WTC11 (cell line): ENCODE results near the gene ERF. TPM values are rescaled to one million over a fixed set of nuclear protein-coding genes. Genes with fewer than 3 reads are reported as not detected.

Experiments
- ATAC-seq: fragments of 200-7000 bp; cut with Tn5 transposase; 2 replicates; pipeline ENCODE4 v1.10.0; 2021; ENCODE audit warnings: mild to moderate bottlenecking, moderate library complexity
- CTCF ChIA-PET: fragments of 300-600 bp; sonication (Branson Sonifier 250); formaldehyde crosslinking; loops from one replicate; lab custom pipeline; 2021; ENCODE audit warnings: antibody characterized with exemption; lab: Charles Lee
- POLR2A ChIA-PET: fragments of 350-600 bp; sonication (Branson Sonifier 250); formaldehyde crosslinking; loops from one replicate; lab custom pipeline; 2021; ENCODE audit warnings: antibody characterized with exemption; lab: Charles Lee
- DNase-seq: peaks from one replicate; pipeline ENCODE4 v3.0.0; 2021; ENCODE audit warnings: low spot score
- H3K27ac Mint-ChIP-seq: 2 replicates; pipeline ENCODE4 v1.8.0; 2021; ENCODE audit warnings: mixed read lengths
- H3K27me3 Mint-ChIP-seq: 2 replicates; pipeline ENCODE4 v1.8.0; 2021; ENCODE audit warnings: low read depth, mild to moderate bottlenecking, moderate library complexity, mixed read lengths
- H3K36me3 Mint-ChIP-seq: 2 replicates; pipeline ENCODE4 v1.8.0; 2021; ENCODE audit warnings: mixed read lengths
- H3K4me1 Mint-ChIP-seq: 2 replicates; pipeline ENCODE4 v1.8.0; 2022; ENCODE audit warnings: mixed read lengths
- H3K4me3 Mint-ChIP-seq: 2 replicates; pipeline ENCODE4 v1.8.0; 2021; ENCODE audit warnings: mild to moderate bottlenecking, moderate library complexity, mixed read lengths
- H3K9me3 Mint-ChIP-seq: 2 replicates; pipeline ENCODE4 v1.8.0; 2021; ENCODE audit warnings: mixed read lengths
- ATF2 ChIP-seq: sonication (generic); formaldehyde crosslinking; IDR thresholded peaks from 2 replicates; pipeline ENCODE4 v1.8.1; 2022; ENCODE audit warnings: low read depth, missing genetic modification reagents, borderline replicate concordance
- ATF6 ChIP-seq: sonication (generic); formaldehyde crosslinking; IDR thresholded peaks from 2 replicates; pipeline ENCODE4 v1.8.1; 2023; ENCODE audit warnings: mild to moderate bottlenecking, missing genetic modification reagents
- E2F1 ChIP-seq: sonication (generic); formaldehyde crosslinking; IDR thresholded peaks from 2 replicates; pipeline ENCODE4 v1.8.0; 2022; ENCODE audit warnings: mild to moderate bottlenecking, missing genetic modification reagents
- EMX1 ChIP-seq: fragments of 250-450 bp; sonication (Bioruptor Pico); IDR thresholded peaks from 2 replicates; pipeline ENCODE4 v1.8.0; 2021; ENCODE audit warnings: mild to moderate bottlenecking
- FOXP1 ChIP-seq: sonication (generic); formaldehyde crosslinking; IDR thresholded peaks from 2 replicates; pipeline ENCODE4 v1.8.0; 2022; ENCODE audit warnings: missing genetic modification reagents, mild to moderate bottlenecking, moderate library complexity, borderline replicate concordance
- MLX ChIP-seq: sonication (generic); formaldehyde crosslinking; IDR thresholded peaks from 2 replicates; pipeline ENCODE4 v1.8.1; 2023; ENCODE audit warnings: mild to moderate bottlenecking, missing genetic modification reagents, moderate library complexity
- NFYB ChIP-seq: sonication (generic); formaldehyde crosslinking; conservative IDR thresholded peaks from 2 replicates; pipeline ENCODE4 v1.8.0; 2022; ENCODE audit warnings: low read depth, missing genetic modification reagents
- PRRX2 ChIP-seq: fragments of 250-450 bp; sonication (Bioruptor Pico); IDR thresholded peaks from 2 replicates; pipeline ENCODE4 v1.8.0; 2021; ENCODE audit warnings: mild to moderate bottlenecking
- TP53 ChIP-seq: sonication (generic); formaldehyde crosslinking; IDR thresholded peaks from 2 replicates; pipeline ENCODE4 v1.8.1; 2023; ENCODE audit warnings: mild to moderate bottlenecking, missing genetic modification reagents
- ZNF416 ChIP-seq: fragments of 250-450 bp; sonication (Bioruptor Pico); IDR thresholded peaks from 2 replicates; pipeline ENCODE4 v1.9.0; 2021; ENCODE audit warnings: mild to moderate bottlenecking, inconsistent platforms
- total RNA-seq: library from RNA; stranded (reverse); gene quantifications from 3 replicates; pipeline ENCODE4 v1.2.3, GENCODE V29; 2021
- TF ChIP-seq, protein P1 (sequence below): sonication (generic); formaldehyde crosslinking; IDR thresholded peaks from 2 replicates; pipeline ENCODE4 v1.8.1; 2023; ENCODE audit warnings: mild to moderate bottlenecking, missing genetic modification reagents, borderline replicate concordance
- TF ChIP-seq, protein P2 (sequence below): sonication (generic); formaldehyde crosslinking; IDR thresholded peaks from 2 replicates; pipeline ENCODE4 v1.8.1; 2023; ENCODE audit warnings: mild to moderate bottlenecking, moderate library complexity, missing genetic modification reagents
- TF ChIP-seq, protein P3 (sequence below): sonication (generic); formaldehyde crosslinking; IDR thresholded peaks from 2 replicates; pipeline ENCODE4 v1.8.1; 2022; ENCODE audit warnings: mild to moderate bottlenecking, missing genetic modification reagents, moderate library complexity, borderline replicate concordance

The ERF gene
- total RNA-seq, 1 experiment from 2014 or later = 65.9 TPM

DNA sequence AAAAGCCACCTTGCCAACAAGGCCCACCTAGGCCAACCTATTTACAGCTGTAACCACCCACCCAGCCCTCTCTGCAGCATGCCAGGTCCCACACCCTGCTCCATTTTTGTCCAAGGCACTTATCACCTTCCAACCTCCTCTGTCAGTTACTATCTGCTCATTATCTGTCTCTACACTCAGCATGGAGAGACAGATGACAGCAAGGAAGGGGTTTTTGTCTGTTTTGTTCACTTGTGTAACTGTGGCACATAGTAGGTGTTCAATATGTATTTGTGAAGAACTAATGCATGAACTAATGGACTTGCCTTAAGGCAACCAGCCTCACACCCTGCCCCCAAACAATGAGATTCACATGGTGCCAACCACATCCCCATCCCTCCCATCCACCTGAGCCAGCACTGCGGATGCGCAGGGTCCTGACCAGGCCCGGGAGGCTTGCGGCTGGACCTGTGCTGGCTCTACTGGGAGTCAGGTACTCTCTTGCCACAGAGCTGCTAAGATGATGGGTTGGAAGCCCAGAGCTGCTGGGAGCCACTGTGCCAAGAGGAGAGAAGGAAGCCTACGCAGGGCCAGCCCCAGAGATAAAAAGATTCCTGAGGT is 54.7 kb downstream of the ERF start (continued):
- TF ChIP-seq ATF2 (CRISPR knock-in tag) = no peak
- TF ChIP-seq ZNF416 (CRISPR knock-in tag) = no peak
- TF ChIP-seq, protein P1, sequence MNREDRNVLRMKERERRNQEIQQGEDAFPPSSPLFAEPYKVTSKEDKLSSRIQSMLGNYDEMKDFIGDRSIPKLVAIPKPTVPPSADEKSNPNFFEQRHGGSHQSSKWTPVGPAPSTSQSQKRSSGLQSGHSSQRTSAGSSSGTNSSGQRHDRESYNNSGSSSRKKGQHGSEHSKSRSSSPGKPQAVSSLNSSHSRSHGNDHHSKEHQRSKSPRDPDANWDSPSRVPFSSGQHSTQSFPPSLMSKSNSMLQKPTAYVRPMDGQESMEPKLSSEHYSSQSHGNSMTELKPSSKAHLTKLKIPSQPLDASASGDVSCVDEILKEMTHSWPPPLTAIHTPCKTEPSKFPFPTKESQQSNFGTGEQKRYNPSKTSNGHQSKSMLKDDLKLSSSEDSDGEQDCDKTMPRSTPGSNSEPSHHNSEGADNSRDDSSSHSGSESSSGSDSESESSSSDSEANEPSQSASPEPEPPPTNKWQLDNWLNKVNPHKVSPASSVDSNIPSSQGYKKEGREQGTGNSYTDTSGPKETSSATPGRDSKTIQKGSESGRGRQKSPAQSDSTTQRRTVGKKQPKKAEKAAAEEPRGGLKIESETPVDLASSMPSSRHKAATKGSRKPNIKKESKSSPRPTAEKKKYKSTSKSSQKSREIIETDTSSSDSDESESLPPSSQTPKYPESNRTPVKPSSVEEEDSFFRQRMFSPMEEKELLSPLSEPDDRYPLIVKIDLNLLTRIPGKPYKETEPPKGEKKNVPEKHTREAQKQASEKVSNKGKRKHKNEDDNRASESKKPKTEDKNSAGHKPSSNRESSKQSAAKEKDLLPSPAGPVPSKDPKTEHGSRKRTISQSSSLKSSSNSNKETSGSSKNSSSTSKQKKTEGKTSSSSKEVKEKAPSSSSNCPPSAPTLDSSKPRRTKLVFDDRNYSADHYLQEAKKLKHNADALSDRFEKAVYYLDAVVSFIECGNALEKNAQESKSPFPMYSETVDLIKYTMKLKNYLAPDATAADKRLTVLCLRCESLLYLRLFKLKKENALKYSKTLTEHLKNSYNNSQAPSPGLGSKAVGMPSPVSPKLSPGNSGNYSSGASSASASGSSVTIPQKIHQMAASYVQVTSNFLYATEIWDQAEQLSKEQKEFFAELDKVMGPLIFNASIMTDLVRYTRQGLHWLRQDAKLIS = no peak
- TF ChIP-seq EMX1 (CRISPR knock-in tag) = no peak

DNA sequence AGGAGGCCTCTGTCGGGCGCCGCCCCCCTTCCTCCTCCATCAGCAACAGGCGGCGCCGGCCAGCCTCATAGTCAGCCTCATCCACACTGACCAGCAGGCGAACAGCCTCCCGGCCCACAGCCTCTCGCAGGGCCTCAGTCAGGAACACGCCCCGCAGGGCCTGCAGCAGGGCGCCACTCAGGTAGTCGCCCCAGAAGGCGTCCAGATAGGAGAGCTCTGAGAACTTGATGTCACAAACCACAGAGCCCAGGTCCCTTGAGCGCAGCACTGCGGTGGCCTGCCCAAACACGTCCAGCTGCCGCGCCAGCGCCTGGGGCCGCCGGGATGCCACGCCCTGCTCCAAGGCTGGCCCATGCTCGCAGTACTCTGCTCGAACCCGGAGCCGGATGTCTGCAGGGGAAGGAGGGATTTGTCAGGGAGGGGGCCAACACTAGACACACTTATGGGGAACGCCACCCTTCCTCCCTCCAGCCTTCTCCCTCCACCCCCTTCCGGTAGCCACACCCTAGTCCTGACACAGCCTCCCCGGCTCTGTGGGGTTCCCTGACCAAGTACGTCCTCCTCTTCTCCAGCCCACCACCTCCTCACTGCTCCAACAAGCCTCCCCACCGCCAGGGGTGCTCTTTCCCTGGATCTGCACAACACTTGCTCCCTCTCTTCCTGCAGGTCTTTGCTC is 55.4 kb downstream of the ERF start:
- ChIA-PET CTCF (interaction anchor here (1.1 to 1.5 kb wide), 3 partner anchors 43 to 91 kb away, joined by 4 to 6 read pairs (median 4); no protein-coding TSS in a partner anchor), POLR2A (no interaction called here)
- Mint-ChIP-seq H3K27ac (peak overlapping the region; percentile 0), H3K4me1 (peaks cover 31% of the 10 kb centered on the region), H3K4me3 (no peak overlapping the region), H3K9me3 (no peaks in the 10 kb centered on the region), H3K27me3 (peaks cover 6% of the 10 kb centered on the region; the same call in 1 of the 2 replicates), H3K36me3 (peaks cover 70% of the 10 kb centered on the region)
- TF ChIP-seq E2F1 (0 out of 2 replicates have a peak, but pooled peaks have one; percentile 55), TP53 (CRISPR knock-in tag) (no peak), FOXP1 (CRISPR knock-in tag) (0 out of 2 replicates have a peak, but pooled peaks have one; percentile 51)
- DNase-seq (peak; percentile 54), ATAC-seq (peak; percentile 32)

DNA sequence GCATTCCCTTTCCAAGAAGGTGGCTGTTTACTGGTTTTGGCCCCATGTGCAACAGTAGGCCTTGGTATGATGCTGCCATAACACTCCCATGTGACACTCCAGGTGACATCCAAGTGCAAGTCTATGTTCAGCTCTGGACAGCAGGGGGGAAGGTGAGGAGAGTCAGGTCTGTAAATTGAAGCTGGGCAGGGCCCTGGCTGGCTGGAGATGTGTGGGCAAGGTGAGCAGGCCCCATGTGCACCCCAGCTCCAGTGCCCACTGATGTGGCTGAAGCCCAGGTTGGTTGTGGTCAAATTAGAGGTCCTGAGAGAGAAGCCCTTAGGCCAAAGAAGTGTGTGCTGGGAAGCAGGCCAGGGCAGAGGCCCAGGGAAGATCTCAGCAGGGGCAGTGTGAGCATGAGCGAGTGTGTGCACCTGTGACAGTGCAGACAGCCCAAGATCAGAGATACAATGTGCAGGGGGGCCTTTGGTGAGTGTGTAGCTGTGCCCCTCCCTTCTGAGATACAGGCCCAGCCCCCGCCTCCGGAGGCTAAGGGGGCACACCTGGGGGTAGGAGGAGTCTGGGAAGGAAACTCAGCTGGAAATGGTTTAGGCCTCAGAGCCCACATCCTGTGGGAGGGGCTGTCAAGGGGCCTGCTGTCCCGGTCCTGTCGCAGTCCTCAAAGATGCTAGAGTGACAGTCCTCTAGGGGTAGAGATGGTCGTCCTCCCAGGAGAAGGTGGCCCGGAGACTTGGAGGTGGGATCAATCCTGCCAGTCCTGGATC is 56.1 kb downstream of the ERF start:
- H3K36me3 Mint-ChIP-seq = peaks cover 67% of the 10 kb centered on the region
- DNase-seq (no peak), ATAC-seq (peak; percentile 14; the same call in 1 of the 2 replicates)
- peak overlapping the region; percentile 10 for H3K27ac Mint-ChIP-seq
- peaks cover 9% of the 10 kb centered on the region for H3K27me3 Mint-ChIP-seq
- H3K4me3 Mint-ChIP-seq = no peak overlapping the region
- H3K4me1 Mint-ChIP-seq = peaks cover 31% of the 10 kb centered on the region
- peaks cover 5% of the 10 kb centered on the region for H3K9me3 Mint-ChIP-seq
- POLR2A ChIA-PET = no interaction called here
- TF ChIP-seq, protein P2, sequence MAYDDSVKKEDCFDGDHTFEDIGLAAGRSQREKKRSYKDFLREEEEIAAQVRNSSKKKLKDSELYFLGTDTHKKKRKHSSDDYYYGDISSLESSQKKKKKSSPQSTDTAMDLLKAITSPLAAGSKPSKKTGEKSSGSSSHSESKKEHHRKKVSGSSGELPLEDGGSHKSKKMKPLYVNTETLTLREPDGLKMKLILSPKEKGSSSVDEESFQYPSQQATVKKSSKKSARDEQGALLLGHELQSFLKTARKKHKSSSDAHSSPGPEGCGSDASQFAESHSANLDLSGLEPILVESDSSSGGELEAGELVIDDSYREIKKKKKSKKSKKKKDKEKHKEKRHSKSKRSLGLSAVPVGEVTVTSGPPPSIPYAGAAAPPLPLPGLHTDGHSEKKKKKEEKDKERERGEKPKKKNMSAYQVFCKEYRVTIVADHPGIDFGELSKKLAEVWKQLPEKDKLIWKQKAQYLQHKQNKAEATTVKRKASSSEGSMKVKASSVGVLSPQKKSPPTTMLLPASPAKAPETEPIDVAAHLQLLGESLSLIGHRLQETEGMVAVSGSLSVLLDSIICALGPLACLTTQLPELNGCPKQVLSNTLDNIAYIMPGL (CRISPR knock-in tag) = no peak
- TF ChIP-seq ATF6 = no peak
- TF ChIP-seq PRRX2 (CRISPR knock-in tag) = no peak
- TF ChIP-seq, protein P3, sequence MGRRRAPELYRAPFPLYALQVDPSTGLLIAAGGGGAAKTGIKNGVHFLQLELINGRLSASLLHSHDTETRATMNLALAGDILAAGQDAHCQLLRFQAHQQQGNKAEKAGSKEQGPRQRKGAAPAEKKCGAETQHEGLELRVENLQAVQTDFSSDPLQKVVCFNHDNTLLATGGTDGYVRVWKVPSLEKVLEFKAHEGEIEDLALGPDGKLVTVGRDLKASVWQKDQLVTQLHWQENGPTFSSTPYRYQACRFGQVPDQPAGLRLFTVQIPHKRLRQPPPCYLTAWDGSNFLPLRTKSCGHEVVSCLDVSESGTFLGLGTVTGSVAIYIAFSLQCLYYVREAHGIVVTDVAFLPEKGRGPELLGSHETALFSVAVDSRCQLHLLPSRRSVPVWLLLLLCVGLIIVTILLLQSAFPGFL (CRISPR knock-in tag) = no peak
- no peak for TF ChIP-seq MLX
- TF ChIP-seq NFYB = no peak
- TF ChIP-seq, all 79 proteins: peak for 0
- CTCF ChIA-PET = interaction anchor here (1.2 to 1.5 kb wide), 3 partner anchors 44 to 90 kb away, joined by 3 to 6 read pairs (median 4); no protein-coding TSS in a partner anchor
